Measurements from ENCODE around the gene MGLL.

GRCh38 chr3:127784865-127785710 is 37.2 kb downstream of the MGLL start:
- TF ChIP-seq CTCF (IDR thresholded peaks at IDR 0.05) (no peak), POLR2A (IDR thresholded peaks at IDR 0.05) (no peak), POLR2AphosphoS5 (IDR thresholded peaks at IDR 0.05) (no peak), EP300 (IDR thresholded peaks at IDR 0.05) (no peak)

Measured in suprapubic skin (tissue), 4 donors.